NCI-H2029 treated with DMSO at 0.1 percent for 48 hours (cell line): Measurements from ENCODE around the gene HLA-F.
A peak's percentile ranks its signal among the peaks of the same experiment; 100 is the strongest.

Experiments used
- DNase-seq: peaks from one replicate; lab custom pipeline; 2025; lab: John Stamatoyannopoulos, UW

Gene HLA-F

DNA sequence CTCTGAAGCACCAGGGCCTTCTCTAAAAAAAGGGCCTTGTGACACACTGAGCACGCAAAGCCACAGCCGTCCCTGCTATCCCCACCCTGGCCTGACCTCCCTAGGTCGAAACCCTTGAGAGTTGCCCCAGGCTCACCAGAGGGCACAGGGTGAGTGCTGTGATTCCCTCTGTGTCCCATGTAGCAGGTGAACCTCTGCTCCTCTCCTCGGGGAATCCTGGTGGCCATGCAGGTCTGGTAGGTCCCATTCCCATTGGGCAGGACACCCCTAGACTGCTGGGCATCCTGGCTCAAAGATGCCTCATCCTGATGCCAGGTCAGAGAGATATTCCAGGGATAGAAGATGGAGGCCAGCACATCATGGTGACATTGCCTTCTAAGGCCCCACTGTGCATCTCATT is 20.9 kb downstream of the HLA-F start:
- no peak for DNase-seq

- no peak for DNase-seq
These were observed 21.4 kb downstream of the HLA-F start for GRCh38 chr6:29744621-29745020.

- DNase-seq, result no peak
These were observed 22.2 kb downstream of the HLA-F start for GRCh38 chr6:29745386-29745785.

DNA sequence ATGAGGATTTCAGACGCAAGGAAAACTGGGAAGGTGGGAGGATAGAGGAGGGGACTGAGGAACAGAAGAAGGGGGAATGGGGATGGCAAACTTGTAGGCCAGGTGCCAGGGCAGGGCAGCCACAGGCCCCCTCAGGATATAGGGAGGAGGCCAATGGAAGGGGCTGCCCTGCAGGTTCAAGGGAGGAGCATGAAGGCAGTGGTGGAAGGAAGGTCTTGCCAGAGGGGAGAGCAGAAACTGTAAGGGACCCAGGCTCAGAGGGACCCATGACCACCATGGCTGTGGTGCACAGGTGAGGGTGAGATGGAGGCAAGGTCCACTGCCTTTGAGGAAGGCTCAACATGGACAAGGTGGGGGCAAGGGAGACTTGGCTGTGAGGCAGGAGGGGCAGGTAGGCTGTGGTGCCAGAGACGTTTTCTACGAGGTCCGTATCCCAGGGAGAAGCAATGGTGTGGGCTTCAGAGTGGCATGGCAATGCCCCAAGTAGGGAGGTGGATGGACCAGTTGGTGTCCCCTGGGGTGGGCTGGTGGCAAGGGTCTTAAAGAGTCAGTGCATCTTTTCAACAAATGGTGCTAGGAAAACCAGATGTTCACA is 22.7 kb downstream of the HLA-F start:
- DNase-seq, result no peak

- DNase-seq, result no peak
These were observed 23.8 kb downstream of the HLA-F start for GRCh38 chr6:29746846-29747687.

- DNase-seq, result no peak
These were observed 24.5 kb downstream of the HLA-F start for GRCh38 chr6:29747688-29748250.

DNA sequence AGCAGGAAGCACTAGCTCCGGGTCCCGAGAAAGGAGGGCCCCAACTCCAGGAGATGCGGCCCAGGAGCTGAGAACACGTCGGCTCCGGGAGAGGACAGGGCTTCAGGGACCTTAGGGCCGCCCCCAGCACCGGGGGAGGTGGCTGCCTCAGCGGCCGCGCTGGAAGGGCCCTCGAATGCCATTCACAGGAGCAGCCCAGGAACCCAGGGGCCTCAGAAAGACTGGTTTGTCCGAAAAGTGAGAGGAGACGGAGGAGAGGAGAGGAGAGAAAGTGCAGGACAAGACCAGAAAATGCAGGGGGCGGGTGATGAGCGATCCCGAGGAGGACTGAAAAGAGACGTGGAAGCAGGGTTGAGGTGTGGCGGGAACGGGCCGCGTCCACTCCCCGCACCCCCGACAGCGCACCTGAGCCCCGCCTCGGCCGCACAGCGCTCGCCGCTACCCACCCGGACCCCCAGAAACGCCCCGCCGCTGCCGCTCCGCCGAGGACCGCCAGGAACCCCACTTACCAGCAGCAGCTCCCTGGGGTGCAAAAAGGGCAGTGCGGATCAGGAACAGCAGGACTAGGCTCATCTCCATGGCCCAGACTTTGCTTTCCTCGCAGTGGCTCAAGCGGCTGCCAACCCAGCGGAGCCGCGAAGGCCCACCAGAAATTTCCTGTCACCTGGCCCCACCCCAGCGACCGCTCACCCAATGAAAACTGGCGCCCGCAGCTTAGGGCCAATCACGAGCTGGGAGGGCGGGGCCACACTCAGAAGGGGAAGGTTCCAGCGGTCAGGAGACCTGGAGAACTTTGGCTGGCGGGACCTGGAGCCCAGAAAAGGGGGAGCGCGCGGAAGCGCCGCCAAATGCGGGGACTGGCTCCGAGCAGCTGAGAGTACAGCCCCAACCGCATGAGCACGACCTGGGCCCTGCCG is 25.4 kb downstream of the HLA-F start:
- peak; percentile 59 for DNase-seq

GRCh38 chr6:29749308-29749662 is 26.1 kb downstream of the HLA-F start:
- no peak for DNase-seq

DNA sequence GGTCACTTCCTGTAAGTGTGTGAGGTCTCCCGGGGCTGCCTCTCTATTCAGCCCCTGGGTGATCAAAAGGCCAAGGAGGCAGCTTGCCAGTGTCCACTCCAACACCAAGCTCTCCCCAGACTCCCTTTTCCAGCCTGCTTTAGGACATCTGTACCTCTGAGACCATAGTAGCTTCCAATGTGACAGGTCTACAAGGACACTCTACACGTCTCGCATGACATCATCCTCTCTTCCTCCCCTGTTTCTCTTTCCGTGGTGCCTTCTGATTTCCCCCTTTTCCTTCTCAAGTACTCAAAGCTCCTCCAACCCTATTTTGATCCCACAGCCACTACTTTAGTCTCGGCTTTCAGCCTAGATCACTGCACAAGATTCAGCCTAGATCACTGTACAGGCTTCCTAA is 26.4 kb downstream of the HLA-F start:
- DNase-seq, result no peak

DNA sequence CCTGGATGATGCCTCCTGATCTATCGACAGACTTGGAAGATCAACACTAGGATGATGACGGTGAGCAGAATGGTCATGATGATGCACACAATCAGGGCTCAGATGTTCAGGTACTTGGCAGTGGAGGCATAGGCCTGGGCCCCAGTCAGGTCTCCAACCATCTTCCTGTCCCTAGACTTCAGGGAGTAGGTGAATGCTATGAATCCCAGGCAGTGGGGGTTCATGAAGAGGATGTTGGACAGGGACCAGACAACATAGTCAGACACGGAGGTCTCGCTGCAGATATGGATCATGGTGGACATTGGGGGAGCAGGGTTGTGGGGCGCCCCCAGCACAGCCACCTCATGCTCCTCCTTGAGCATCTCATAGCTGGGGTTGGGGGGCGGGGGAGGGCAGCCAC is 27.5 kb downstream of the HLA-F start:
- no peak for DNase-seq

- DNase-seq, result no peak
These were observed 28.2 kb downstream of the HLA-F start for GRCh38 chr6:29751480-29751879.

- peak; percentile 35 for DNase-seq
These were observed 29.4 kb downstream of the HLA-F start for GRCh38 chr6:29752451-29753308.

DNA sequence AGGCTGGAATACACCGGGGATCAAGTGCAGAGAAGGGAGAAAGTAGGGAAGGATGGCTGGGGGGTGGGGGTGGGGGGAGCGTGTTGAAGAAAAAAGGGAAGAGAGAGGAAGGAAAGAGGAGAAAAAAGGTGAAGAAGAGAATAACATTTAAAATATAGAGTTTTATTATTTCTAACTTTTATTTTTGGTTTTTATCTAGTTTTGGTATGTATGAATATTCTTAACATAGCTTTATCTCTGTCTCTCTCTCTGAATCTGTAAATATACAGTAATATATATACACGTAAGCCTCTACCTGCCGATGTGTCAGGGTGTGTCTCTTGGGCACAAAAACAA is 30.0 kb downstream of the HLA-F start:
- no peak for DNase-seq

DNA sequence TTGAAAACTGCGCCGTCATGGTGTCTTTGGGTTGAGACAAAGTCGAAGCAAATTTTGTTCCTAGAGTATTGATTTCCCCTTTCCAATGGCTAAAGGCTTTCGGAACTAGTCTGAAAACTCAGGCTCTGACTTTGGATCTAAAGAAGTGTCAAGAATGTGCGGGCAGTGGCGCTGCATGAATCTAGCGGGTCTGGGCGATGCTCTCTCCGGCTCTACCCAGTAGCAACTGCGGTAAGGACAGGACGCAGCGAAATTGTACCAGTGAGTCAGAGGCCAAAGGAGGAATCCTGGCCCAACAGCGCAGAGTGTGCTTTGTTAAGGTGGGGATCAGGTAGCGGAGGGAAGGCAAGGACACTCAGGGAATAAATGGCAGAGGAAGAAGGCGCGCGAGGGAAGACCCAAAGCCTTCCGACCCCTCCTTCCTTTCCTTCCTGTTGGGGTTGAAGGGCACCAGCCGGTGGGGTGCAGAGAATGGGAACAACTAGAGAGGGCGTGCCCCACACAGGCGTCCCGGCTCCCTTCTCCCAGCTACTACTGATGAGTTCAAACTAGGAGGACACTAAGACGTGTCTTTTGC is 32.1 kb downstream of the HLA-F start:
- no peak for DNase-seq

- no peak for DNase-seq
These were observed 34.0 kb downstream of the HLA-F start for GRCh38 chr6:29757282-29757681.

- DNase-seq, result no peak
These were observed 34.6 kb downstream of the HLA-F start for GRCh38 chr6:29757701-29758293.

DNA sequence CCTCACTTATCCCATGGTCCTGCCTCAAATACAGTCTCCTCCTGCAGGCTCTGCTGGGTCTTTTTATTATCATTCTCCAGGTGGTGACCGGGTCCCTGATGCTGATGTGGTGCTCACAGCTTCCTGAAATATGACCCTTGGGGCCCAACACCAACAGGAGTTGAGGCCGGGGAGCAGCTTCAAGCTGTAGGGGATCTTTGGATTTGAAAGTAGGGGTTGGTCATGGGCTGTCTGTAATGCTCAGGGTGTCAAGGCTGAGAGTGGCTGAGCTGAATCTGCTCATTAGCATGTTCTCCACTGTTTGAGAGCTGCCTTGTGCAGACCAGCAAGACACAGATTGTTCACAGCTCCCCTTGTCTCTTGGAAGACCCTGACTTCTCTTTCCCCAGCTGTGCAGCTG is 35.5 kb downstream of the HLA-F start:
- DNase-seq, result no peak

DNA sequence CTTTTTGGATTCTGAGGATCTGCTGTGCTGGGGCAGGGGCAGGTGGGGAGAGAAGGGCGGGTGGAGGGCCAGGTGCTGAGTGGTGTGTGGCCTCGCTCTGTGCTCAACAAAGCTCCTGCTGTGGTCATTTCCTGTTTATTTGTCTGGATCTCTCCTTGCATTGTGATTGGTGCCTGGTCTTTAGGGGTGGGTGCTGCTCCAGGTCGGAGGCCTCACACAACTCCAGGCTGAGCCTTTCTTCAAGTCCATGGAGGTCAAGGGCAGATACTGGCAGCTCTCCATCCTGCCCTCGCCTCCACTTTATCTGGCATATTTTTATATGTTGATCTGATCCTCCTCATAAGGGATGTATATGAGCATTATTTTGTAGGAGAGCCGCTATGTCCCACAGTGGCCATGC is 36.2 kb downstream of the HLA-F start:
- DNase-seq, result no peak

DNA sequence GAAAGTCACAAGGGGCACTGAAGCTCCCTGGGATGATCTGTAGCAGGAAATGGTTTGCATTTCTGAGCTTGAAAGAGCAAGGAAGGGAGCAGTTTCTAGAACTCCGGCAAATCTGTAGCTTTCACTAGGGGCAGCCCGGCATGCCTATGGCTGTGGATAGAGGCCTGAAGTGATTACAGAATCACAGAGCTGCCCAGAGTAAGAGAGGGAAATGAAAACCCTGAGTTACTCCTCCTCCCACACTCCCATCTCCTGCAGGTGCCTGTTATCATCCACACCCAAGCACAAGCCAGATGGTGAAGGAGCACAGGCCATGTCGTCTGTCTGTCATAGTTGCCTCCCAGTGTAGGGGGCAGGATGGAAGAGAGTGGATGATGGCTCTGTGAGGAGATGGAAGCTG is 37.1 kb downstream of the HLA-F start:
- no peak for DNase-seq

- no peak for DNase-seq
These were observed 38.8 kb downstream of the HLA-F start for GRCh38 chr6:29762051-29762450.

- DNase-seq, result no peak
These were observed 39.6 kb downstream of the HLA-F start for GRCh38 chr6:29762781-29763214.
